Measurements from ENCODE around the gene ZNF716.

ZNF716 gene

GRCh38 chr7:57412168-57412567 is 37.8 kb upstream of the ZNF716 start:
- DNase-seq (ENCODE audit: low read depth) = no peak
- TF ChIP-seq, protein P1, sequence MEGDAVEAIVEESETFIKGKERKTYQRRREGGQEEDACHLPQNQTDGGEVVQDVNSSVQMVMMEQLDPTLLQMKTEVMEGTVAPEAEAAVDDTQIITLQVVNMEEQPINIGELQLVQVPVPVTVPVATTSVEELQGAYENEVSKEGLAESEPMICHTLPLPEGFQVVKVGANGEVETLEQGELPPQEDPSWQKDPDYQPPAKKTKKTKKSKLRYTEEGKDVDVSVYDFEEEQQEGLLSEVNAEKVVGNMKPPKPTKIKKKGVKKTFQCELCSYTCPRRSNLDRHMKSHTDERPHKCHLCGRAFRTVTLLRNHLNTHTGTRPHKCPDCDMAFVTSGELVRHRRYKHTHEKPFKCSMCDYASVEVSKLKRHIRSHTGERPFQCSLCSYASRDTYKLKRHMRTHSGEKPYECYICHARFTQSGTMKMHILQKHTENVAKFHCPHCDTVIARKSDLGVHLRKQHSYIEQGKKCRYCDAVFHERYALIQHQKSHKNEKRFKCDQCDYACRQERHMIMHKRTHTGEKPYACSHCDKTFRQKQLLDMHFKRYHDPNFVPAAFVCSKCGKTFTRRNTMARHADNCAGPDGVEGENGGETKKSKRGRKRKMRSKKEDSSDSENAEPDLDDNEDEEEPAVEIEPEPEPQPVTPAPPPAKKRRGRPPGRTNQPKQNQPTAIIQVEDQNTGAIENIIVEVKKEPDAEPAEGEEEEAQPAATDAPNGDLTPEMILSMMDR (conservative IDR thresholded peaks at IDR 0.05; ENCODE audit: control insufficient read depth, insufficient read depth, low read depth, low read length) = no peak
- no peak overlapping the region for H3K4me3 ChIP-seq (ENCODE audit: control insufficient read depth, low read depth, low read length)

DNA sequence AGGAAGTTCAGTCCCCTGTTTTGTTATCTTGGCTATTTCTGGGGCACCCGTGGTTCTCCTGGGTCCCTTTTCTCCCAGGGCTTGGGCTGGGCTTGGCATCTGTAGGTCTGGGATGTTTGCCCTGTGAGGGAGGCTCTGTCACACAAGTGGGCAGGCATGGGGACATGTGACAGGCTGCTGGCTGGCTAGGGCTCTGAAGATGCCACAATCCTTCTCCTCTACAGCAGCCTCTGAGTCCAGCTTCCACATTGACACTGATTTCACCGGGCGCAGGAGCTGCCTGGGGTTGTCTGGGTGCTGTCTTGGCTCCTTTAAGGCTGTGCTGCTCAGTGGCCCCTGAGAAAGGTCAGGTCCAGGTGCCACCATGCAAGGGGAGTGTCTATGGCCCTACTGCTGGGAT is 37.4 kb upstream of the ZNF716 start:
- no peak overlapping the region for H3K4me3 ChIP-seq (ENCODE audit: control insufficient read depth, low read depth, low read length)
- TF ChIP-seq, protein P1 (conservative IDR thresholded peaks at IDR 0.05; ENCODE audit: control insufficient read depth, insufficient read depth, low read depth, low read length) = no peak
- no peak for DNase-seq (ENCODE audit: low read depth)

DNA sequence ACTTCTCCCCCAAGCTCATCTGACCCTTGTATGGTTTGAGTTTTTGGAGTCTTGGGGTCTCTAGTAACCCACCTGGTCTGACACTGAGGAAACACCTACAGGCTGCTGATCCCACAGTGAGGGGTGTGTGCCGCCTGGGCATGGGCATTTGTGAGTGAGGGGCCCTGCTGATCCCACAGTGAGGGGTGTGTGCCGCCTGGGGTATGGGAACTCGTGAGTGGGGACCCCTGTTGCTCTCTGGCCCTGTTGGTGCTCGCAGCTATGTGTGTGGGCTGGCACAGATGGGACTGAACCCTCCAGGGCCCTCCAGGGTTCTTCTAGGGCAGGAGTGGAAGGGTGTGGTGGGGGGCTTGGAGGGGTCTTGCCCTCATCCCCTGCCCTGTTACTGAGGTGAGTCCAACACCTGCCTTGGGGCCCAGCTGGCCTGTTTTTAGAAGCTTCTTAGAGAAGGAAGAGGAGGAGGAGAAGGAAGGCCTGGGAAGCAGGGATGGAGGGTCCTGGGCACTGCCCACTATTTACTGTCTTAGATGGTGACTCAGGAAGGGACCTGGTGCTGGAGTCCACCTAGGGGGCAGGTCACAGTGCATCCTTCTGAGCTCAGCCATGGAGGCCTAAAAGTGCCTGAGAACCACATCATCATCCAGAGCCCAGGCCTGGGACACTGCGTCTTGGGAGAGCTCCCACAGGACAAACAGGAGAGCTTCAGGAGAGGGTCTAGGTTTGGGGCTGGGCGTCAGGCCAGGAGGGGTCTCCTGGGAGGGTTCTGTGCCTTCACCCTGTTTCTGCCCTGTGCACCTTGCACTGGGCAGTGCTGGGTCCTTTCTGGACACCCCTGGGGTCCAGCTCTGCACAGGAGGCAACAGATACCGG is 36.2 kb upstream of the ZNF716 start:
- no peak overlapping the region for H3K4me3 ChIP-seq (ENCODE audit: control insufficient read depth, low read depth, low read length)
- TF ChIP-seq, protein P1 (conservative IDR thresholded peaks at IDR 0.05; ENCODE audit: control insufficient read depth, insufficient read depth, low read depth, low read length) = no peak
- DNase-seq (ENCODE audit: low read depth) = no peak

- TF ChIP-seq, protein P1 (conservative IDR thresholded peaks at IDR 0.05; ENCODE audit: control insufficient read depth, insufficient read depth, low read depth, low read length) = no peak
- no peak for DNase-seq (ENCODE audit: low read depth)
- H3K4me3 ChIP-seq (ENCODE audit: control insufficient read depth, low read depth, low read length) = no peak overlapping the region
Observed at GRCh38 chr7:57414415-57414814, 35.6 kb upstream of the ZNF716 start.

- no peak for DNase-seq (ENCODE audit: low read depth)
- no peak overlapping the region for H3K4me3 ChIP-seq (ENCODE audit: control insufficient read depth, low read depth, low read length)
Observed at GRCh38 chr7:57414852-57415251, 35.1 kb upstream of the ZNF716 start.

DNA sequence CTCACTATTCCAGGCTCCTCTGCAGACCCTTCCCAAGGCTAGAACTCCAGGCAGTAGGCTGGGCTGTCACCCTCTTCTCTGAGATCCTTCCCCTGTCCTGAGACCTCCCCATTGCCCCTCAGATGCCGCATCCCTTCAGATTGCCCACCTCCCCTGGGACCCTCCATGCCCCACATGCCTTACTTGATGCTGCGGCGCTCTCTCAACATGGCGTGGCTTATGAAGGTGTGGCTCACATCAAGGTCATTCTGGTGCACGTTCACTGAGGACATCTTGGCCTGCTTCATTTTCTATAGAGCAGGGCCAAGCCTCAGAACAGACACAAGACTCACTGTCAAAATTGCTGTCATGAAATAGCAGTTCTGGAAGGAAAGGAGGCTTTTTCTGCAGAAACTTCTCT is 34.7 kb upstream of the ZNF716 start:
- H3K4me3 ChIP-seq (ENCODE audit: control insufficient read depth, low read depth, low read length) = no peak overlapping the region
- no peak for DNase-seq (ENCODE audit: low read depth)
- TF ChIP-seq, protein P1 (conservative IDR thresholded peaks at IDR 0.05; ENCODE audit: control insufficient read depth, insufficient read depth, low read depth, low read length) = no peak

More at GRCh38 chr7:57414852-57415251, 35.1 kb upstream of the ZNF716 start:
- TF ChIP-seq, protein P1 (conservative IDR thresholded peaks at IDR 0.05; ENCODE audit: control insufficient read depth, insufficient read depth, low read depth, low read length) = no peak
